Neural cell (in vitro differentiated cells): Measurements from ENCODE around the gene UQCRFS1.

Source experiments
- EP300 ChIP-seq: fragments of 450-650 bp; conservative IDR thresholded peaks from 2 replicates; pipeline ENCODE4 v1.6.1; 2014; ENCODE audit warnings: antibody characterized with exemption, mild to moderate bottlenecking, moderate library complexity; ENCODE audit not compliant: poor library complexity, severe bottlenecking
- EZH2 ChIP-seq: fragments of 200-600, 300-800 bp; shearing (Covaris generic), sonication (generic); IDR thresholded peaks from 2 replicates; pipeline ENCODE4 v1.6.1; 2014; ENCODE audit warnings: antibody characterized with exemption, low read length, borderline replicate concordance, mild to moderate bottlenecking; ENCODE audit not compliant: insufficient read depth, poor library complexity, severe bottlenecking
- MXI1 ChIP-seq: fragments of 450-650 bp; conservative IDR thresholded peaks from 2 replicates; pipeline ENCODE4 v1.6.1; 2014; ENCODE audit warnings: antibody characterized with exemption, mild to moderate bottlenecking; ENCODE audit not compliant: poor library complexity, severe bottlenecking
- POLR2AphosphoS5 ChIP-seq: IDR thresholded peaks from 2 replicates; pipeline ENCODE4 v1.6.1; 2012
- RAD21 ChIP-seq: fragments of 450-650 bp; conservative IDR thresholded peaks from 2 replicates; pipeline ENCODE4 v1.6.1; 2014; ENCODE audit warnings: antibody characterized with exemption, mild to moderate bottlenecking, moderate library complexity
- REST ChIP-seq: IDR thresholded peaks from 2 replicates; pipeline ENCODE4 v1.6.1; 2012; ENCODE audit warnings: borderline replicate concordance
- SMC3 ChIP-seq: fragments of 450-650 bp; conservative IDR thresholded peaks from 2 replicates; pipeline ENCODE4 v1.6.1; 2014; ENCODE audit warnings: antibody characterized with exemption, mild to moderate bottlenecking, moderate library complexity; ENCODE audit not compliant: poor library complexity
- TAF1 ChIP-seq: IDR thresholded peaks from 2 replicates; pipeline ENCODE4 v1.6.1; 2012; ENCODE audit warnings: low read depth
- TF ChIP-seq, protein P1 (sequence below): fragments of 450-650 bp; IDR thresholded peaks from 2 replicates; pipeline ENCODE4 v1.5.1; 2014; ENCODE audit warnings: antibody characterized with exemption, mild to moderate bottlenecking, moderate library complexity; ENCODE audit not compliant: poor library complexity, severe bottlenecking

DNA sequence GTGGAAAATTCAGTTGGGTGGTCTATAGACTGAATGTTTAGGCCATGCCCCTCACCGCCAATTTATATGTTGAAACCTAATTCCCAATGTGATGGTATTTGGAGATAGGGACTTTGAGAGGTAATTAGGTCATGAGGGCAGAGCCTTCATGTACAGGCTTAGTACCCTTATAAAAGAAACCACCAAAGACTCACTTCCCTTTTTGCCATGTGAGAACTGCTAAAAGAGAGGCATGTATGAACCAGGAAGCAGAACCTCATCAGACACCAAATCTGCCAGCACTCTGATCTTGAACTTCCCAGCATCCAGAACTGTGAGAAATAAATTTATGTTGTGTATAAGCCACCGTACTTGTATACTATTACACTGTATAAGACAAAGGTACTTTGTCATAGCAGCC lies 40.6 kb downstream of the UQCRFS1 start:
- TF ChIP-seq POLR2AphosphoS5: no peak
- no peak for TF ChIP-seq EZH2
- no peak for TF ChIP-seq REST
- TF ChIP-seq, protein P1, sequence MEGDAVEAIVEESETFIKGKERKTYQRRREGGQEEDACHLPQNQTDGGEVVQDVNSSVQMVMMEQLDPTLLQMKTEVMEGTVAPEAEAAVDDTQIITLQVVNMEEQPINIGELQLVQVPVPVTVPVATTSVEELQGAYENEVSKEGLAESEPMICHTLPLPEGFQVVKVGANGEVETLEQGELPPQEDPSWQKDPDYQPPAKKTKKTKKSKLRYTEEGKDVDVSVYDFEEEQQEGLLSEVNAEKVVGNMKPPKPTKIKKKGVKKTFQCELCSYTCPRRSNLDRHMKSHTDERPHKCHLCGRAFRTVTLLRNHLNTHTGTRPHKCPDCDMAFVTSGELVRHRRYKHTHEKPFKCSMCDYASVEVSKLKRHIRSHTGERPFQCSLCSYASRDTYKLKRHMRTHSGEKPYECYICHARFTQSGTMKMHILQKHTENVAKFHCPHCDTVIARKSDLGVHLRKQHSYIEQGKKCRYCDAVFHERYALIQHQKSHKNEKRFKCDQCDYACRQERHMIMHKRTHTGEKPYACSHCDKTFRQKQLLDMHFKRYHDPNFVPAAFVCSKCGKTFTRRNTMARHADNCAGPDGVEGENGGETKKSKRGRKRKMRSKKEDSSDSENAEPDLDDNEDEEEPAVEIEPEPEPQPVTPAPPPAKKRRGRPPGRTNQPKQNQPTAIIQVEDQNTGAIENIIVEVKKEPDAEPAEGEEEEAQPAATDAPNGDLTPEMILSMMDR: no peak
- no peak for TF ChIP-seq MXI1
- TF ChIP-seq EP300: no peak
- no peak for TF ChIP-seq SMC3
- no peak for TF ChIP-seq TAF1
- TF ChIP-seq RAD21: no peak
